Naive B cell (primary cell): ENCODE measurements around the gene TSEN15. TPM values are rescaled to one million over a fixed set of nuclear protein-coding genes. Genes with fewer than 3 reads are reported as not detected.
A peak's percentile ranks its signal among the peaks of the same experiment; 100 is the strongest.
"Not testable (repeated sequence)": the region's sequence is repeated elsewhere in the genome, so short reads cannot be mapped to it uniquely, and the experiment has no call there.

Experiments used
- ATAC-seq, 2 donors: fragments of 150-1000 bp; cut with Tn5 transposase; 2 replicates each; pipeline ENCODE4 v1.10.0; 2021; ENCODE audit warnings: low read depth in 2 of 2, mild to moderate bottlenecking in 2 of 2, moderate library complexity in 2 of 2
- DNase-seq: peaks from one replicate; pipeline ENCODE4 v3.0.0; 2022
- H3K27ac Mint-ChIP-seq, 6 donors: one replicate each; pipeline ENCODE4 v1.8.0; 2020 to 2022; ENCODE audit warnings: mild to moderate bottlenecking in 6 of 6, mixed read lengths in 6 of 6, moderate library complexity in 5 of 6, inconsistent platforms in 2 of 6
- H3K27me3 Mint-ChIP-seq, 3 donors: one replicate each; pipeline ENCODE4 v1.8.0; 2021 to 2022; ENCODE audit warnings: mixed read lengths in 3 of 3, mild to moderate bottlenecking in 1 of 3
- H3K36me3 Mint-ChIP-seq, 2 donors: one replicate each; pipeline ENCODE4 v1.8.0; 2020 to 2022; ENCODE audit warnings: mixed read lengths in 2 of 2, inconsistent platforms in 1 of 2, mild to moderate bottlenecking in 1 of 2
- H3K4me1 Mint-ChIP-seq, 3 donors: one replicate each; pipeline ENCODE4 v1.8.0; 2020 to 2022; ENCODE audit warnings: mixed read lengths in 3 of 3, inconsistent platforms in 1 of 3, mild to moderate bottlenecking in 1 of 3, moderate library complexity in 1 of 3
- H3K4me3 Mint-ChIP-seq, 8 donors: one replicate each; pipeline ENCODE4 v1.8.0; 2020 to 2022; ENCODE audit warnings: mild to moderate bottlenecking in 8 of 8, mixed read lengths in 8 of 8, moderate library complexity in 8 of 8, inconsistent platforms in 2 of 8
- H3K9me3 Mint-ChIP-seq, 7 donors: one replicate each; pipeline ENCODE4 v1.8.0; 2020 to 2022; ENCODE audit warnings: mixed read lengths in 7 of 7, mild to moderate bottlenecking in 5 of 7, inconsistent platforms in 2 of 7, moderate library complexity in 1 of 7
- polyA plus RNA-seq, 6 donors: library from polyadenylated mRNA; unstranded; fragments of 300-500 nt; fragmentation: Illumina TruSeq; gene quantifications; one replicate each; pipeline ENCODE4 v1.2.3, GENCODE V29; 2021; ENCODE audit warnings: low read depth in 6 of 6

The TSEN15 gene
- polyA plus RNA-seq, 6 donors from 2014 or later = 34.4 to 61.8 (median 39.9) TPM

GRCh38 chr1:184069675-184070074, 18.1 kb downstream of the TSEN15 start:
- no peak for DNase-seq
- no peak for ATAC-seq
- H3K9me3 Mint-ChIP-seq = no peaks in the 10 kb centered on the region
- H3K27ac Mint-ChIP-seq = peak overlapping the region in 1 of 6 donors; percentile 9
- H3K27me3 Mint-ChIP-seq = no peaks in the 10 kb centered on the region
- H3K36me3 Mint-ChIP-seq = peaks cover 9 to 12% of the 10 kb centered on the region in 2 donors
- no peaks in the 10 kb centered on the region for H3K4me1 Mint-ChIP-seq
- no peak overlapping the region for H3K4me3 Mint-ChIP-seq

GRCh38 chr1:184072376-184072775, 20.8 kb downstream of the TSEN15 start:
- ATAC-seq (no peak), DNase-seq (no peak)
- no peak overlapping the region for H3K27ac Mint-ChIP-seq
- peaks cover 0 to under 1% (median 0%) of the 10 kb centered on the region in 7 donors for H3K9me3 Mint-ChIP-seq
- no peaks in the 10 kb centered on the region for H3K27me3 Mint-ChIP-seq
- H3K36me3 Mint-ChIP-seq = peaks cover 11 to 12% of the 10 kb centered on the region in 2 donors
- H3K4me3 Mint-ChIP-seq = no peak overlapping the region
- no peaks in the 10 kb centered on the region for H3K4me1 Mint-ChIP-seq

GRCh38 chr1:184074383-184074782, 22.9 kb downstream of the TSEN15 start:
- ATAC-seq (no peak), DNase-seq (no peak)
- H3K27me3 Mint-ChIP-seq = no peaks in the 10 kb centered on the region
- H3K4me1 Mint-ChIP-seq = no peaks in the 10 kb centered on the region
- no peak overlapping the region for H3K4me3 Mint-ChIP-seq
- peaks cover 15 to 16% of the 10 kb centered on the region in 2 donors for H3K36me3 Mint-ChIP-seq
- peaks cover 0 to 2% (median 0%) of the 10 kb centered on the region in 7 donors for H3K9me3 Mint-ChIP-seq
- H3K27ac Mint-ChIP-seq = no peak overlapping the region

GRCh38 chr1:184075055-184076029, 23.8 kb downstream of the TSEN15 start:
- no peak overlapping the region for H3K4me3 Mint-ChIP-seq
- no peaks in the 10 kb centered on the region for H3K4me1 Mint-ChIP-seq
- peaks cover 0 to 2% (median 0%) of the 10 kb centered on the region in 7 donors for H3K9me3 Mint-ChIP-seq

DNA sequence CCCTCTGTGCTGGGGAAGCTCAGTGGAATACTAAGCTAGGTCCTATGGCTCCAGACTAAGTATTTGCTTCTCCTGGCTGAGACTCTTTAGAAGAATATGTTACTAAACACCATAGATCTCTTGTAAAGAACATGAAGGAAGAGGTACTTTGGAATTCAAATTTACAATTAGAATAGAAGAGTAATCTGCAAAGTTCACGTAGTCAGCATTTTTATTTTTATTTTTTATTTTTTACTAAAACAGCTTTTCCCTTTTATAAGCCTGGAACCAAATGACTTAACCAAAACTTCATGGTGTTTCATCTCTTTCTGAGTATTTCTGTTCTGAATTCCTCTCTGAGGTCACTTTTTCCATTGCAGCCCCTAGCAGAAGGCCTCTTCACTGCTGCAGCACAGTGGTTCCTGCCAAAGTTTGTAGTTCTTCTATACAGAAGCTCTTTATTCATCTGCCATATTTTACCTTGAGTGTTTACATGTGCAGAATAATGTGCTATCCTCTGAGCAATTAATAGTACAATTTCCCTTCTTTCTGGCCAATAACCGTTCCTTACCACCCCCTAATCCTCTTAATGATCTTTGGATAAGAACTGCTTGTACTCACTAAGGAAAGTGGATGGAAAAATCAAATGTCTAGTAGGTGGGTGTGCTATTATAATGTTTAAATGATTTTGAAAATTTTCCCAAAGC, 27.2 kb downstream of the TSEN15 start:
- Mint-ChIP-seq H3K4me3 (no peak overlapping the region), H3K9me3 (peaks cover 0 to 2% (median 0%) of the 10 kb centered on the region in 7 donors), H3K27me3 (no peaks in the 10 kb centered on the region), H3K36me3 (peaks cover 4 to 7% of the 10 kb centered on the region in 2 donors), H3K27ac (no peak overlapping the region), H3K4me1 (no peaks in the 10 kb centered on the region)
- DNase-seq = no peak
- ATAC-seq = no peak

More at GRCh38 chr1:184075055-184076029, 23.8 kb downstream of the TSEN15 start:
- H3K27ac Mint-ChIP-seq = peak overlapping the region in 1 of 6 donors; percentile 64
- peaks cover 15 to 16% of the 10 kb centered on the region in 2 donors for H3K36me3 Mint-ChIP-seq
- H3K27me3 Mint-ChIP-seq = no peaks in the 10 kb centered on the region
- no peak for ATAC-seq
- DNase-seq = peak; percentile 2

DNA sequence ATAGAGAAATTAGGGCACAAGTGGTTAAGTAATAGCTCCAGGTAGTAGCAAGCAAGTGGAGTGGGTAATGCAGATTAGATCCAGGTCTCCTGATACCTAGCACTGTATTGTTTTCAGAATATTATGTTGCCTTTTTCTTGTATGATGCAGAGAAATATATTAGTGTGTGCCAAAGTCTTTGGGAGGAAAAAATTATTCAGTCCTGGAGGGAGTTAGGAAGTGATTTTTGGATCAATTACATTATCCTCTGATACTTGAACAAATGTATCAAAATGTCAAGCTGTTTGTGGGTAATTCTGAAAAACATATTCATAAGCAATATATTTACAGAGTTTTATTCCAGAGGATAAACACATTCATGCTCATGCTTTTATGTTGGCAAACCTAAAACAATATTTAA, 28.8 kb downstream of the TSEN15 start:
- H3K27ac Mint-ChIP-seq = no peak overlapping the region
- no peak for DNase-seq
- H3K27me3 Mint-ChIP-seq = no peaks in the 10 kb centered on the region
- H3K9me3 Mint-ChIP-seq = peaks cover 0 to 2% (median 0%) of the 10 kb centered on the region in 7 donors
- H3K4me1 Mint-ChIP-seq = no peaks in the 10 kb centered on the region
- peaks cover 4 to 7% of the 10 kb centered on the region in 2 donors for H3K36me3 Mint-ChIP-seq
- ATAC-seq = no peak
- no peak overlapping the region for H3K4me3 Mint-ChIP-seq

DNA sequence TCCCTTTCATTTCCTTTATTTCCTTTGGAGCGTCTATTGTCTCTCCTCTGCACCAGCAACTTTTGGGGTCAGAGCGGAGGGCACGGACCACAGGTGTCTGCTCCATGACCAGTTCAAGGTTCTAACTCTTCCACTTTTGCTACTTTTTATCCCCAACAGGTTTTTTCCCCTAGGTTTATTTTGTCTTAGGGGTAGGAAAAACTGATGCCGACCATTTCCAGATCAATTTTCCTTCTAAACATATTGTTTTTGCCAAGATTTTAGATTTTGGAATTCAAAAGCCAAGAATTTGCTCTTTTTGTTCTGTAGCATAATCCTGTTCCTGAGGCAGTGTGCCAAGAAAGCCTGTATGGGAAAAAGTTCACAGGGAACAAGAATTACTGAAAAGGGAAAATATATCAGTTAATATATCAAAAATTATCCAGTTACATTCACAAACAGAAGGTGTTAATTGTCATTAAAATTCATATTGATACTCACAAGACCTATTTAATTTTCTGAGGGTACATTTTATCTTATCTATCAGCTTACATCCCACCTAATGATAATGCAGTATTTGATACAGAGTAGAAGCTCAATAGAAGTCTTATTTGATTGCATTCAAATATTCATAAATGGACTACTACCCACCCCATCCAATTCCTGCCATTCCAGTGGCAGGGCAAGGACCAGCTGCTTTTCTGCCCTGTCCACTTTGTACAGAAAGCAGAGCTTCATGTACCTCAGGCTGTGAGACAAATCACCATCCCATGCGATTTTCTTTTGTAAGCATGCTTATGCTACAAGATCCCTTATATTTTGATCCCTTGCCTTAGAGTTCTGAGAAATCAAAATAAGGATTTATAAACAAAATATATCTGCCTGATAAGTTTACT, 31.2 kb downstream of the TSEN15 start:
- Mint-ChIP-seq H3K4me3 (no peak overlapping the region), H3K27ac (no peak overlapping the region), H3K27me3 (no peaks in the 10 kb centered on the region), H3K4me1 (no peaks in the 10 kb centered on the region), H3K9me3 (no peaks in the 10 kb centered on the region), H3K36me3 (peaks cover 7 to 9% of the 10 kb centered on the region in 2 donors)
- no peak for ATAC-seq
- DNase-seq = no peak

DNA sequence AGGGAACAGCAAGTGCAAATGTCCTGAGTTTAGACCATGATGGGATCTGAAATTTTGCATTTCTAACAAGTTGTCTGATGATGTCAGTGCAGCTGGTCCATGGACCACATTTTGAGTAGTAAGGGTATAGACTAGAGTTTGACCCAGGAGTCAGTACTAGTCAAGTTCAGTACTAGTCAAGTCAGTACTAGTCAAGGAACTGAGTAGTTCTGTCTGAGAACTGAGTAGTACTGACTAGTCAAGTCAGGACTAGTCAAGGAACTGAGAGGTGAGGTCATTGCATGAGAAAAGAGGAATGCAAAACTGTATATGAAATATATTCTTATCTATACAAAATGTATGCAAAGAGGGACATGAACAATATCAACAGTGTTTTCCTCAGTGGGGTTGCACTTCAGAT, 34.1 kb downstream of the TSEN15 start:
- ATAC-seq = no peak
- no peak for DNase-seq
- peaks cover 9 to 10% of the 10 kb centered on the region in 2 donors for H3K36me3 Mint-ChIP-seq
- no peak overlapping the region for H3K27ac Mint-ChIP-seq
- no peaks in the 10 kb centered on the region for H3K27me3 Mint-ChIP-seq
- no peak overlapping the region for H3K4me3 Mint-ChIP-seq
- no peaks in the 10 kb centered on the region for H3K9me3 Mint-ChIP-seq
- no peaks in the 10 kb centered on the region for H3K4me1 Mint-ChIP-seq

- DNase-seq (no peak), ATAC-seq (no peak)
- H3K36me3 Mint-ChIP-seq = peaks cover 9 to 10% of the 10 kb centered on the region in 2 donors
- H3K27me3 Mint-ChIP-seq = no peaks in the 10 kb centered on the region
- H3K4me3 Mint-ChIP-seq = no peak overlapping the region
- H3K27ac Mint-ChIP-seq = no peak overlapping the region
- H3K4me1 Mint-ChIP-seq = no peaks in the 10 kb centered on the region
- no peaks in the 10 kb centered on the region for H3K9me3 Mint-ChIP-seq
Observed at GRCh38 chr1:184088037-184088436, 36.5 kb downstream of the TSEN15 start.

- DNase-seq (no peak), ATAC-seq (no peak)
- Mint-ChIP-seq H3K27me3 (no peaks in the 10 kb centered on the region), H3K27ac (no peak overlapping the region), H3K4me3 (no peak overlapping the region), H3K36me3 (peaks cover 0 to 9% of the 10 kb centered on the region in 2 donors), H3K4me1 (no peaks in the 10 kb centered on the region), H3K9me3 (no peaks in the 10 kb centered on the region)
Observed at GRCh38 chr1:184093071-184093470, 41.5 kb downstream of the TSEN15 start.

DNA sequence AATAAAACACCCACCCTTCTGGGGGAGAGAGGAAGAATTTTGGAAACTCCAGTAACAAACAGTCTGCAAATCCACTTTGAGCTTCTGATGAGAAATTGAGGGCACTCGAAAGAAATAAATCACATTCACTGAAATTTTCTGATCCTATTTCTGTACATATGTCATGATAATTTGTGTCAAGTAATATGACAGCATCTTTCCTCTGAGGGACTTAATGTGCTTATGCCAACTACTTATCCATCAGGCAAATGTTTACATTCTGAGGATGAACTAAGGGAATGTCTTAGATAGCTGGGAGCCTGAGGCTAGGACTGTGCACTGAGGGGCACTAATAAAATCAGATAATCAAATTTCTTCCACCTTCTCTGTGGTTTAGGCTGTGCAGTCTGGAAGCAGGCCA, 44.5 kb downstream of the TSEN15 start:
- peaks cover 0 to 6% of the 10 kb centered on the region in 2 donors for H3K36me3 Mint-ChIP-seq
- H3K4me3 Mint-ChIP-seq = no peak overlapping the region
- no peaks in the 10 kb centered on the region for H3K4me1 Mint-ChIP-seq
- peaks cover 0 to 2% (median 0%) of the 10 kb centered on the region in 7 donors for H3K9me3 Mint-ChIP-seq
- no peak for DNase-seq
- no peak for ATAC-seq
- H3K27ac Mint-ChIP-seq = no peak overlapping the region
- no peaks in the 10 kb centered on the region for H3K27me3 Mint-ChIP-seq

DNA sequence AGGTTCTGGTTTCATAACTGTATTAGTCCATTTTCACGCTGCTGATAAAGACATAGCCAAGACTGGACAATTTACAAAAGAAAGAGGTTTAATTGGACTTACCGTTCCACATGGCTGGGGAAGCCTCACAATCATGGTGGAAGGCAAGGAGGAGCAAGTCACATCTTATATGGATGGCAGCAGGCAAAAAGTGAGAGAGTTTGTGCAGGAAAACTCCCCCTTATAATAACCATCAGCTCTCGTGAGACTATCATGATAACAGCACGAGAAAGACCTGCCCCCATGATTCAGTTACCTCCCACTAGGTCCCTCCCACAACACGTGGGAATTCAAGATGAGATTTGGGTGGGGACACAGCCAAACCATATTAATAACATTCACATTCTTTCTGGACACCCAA, 45.0 kb downstream of the TSEN15 start:
- not testable (repeated sequence) for H3K9me3 Mint-ChIP-seq, ATAC-seq, H3K4me1 Mint-ChIP-seq, H3K4me3 Mint-ChIP-seq, H3K27ac Mint-ChIP-seq, H3K36me3 Mint-ChIP-seq, H3K27me3 Mint-ChIP-seq, DNase-seq

DNA sequence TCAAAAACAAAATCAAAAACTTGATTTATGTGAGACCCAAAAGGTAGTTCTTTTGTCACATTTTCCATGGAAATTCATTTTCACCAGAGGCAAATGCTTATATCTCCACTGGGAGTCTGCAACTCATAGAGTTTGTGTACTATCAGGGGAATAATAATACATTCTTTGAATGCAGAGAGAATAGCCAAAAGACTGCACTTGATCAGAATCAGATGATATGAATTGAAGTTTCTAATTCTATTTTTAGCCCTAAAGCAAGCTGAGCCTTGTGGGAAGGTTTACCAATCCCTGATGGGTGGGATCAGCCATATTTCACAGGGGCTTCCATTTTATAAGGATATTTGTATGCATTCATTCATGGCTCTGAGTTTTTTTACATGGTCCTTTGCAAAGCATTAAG, 49.6 kb downstream of the TSEN15 start:
- H3K27me3 Mint-ChIP-seq = no peaks in the 10 kb centered on the region
- DNase-seq (no peak), ATAC-seq (no peak)
- peaks cover 0 to 23% (median 15%) of the 10 kb centered on the region in 7 donors for H3K9me3 Mint-ChIP-seq
- H3K27ac Mint-ChIP-seq = no peak overlapping the region
- H3K4me3 Mint-ChIP-seq = no peak overlapping the region
- H3K4me1 Mint-ChIP-seq = no peaks in the 10 kb centered on the region
- peaks cover 8 to 18% of the 10 kb centered on the region in 2 donors for H3K36me3 Mint-ChIP-seq
